Measurements from ENCODE around the gene MDN1.
"Not testable (repeated sequence)": the region's sequence is repeated elsewhere in the genome, so short reads cannot be mapped to it uniquely, and the experiment has no call there.

Gene MDN1

GRCh38 chr6:89734526-89734925 lies 85.1 kb downstream of the MDN1 start:
- no peak overlapping the region for H3K4me3 ChIP-seq (ENCODE audit: low read depth, low read length)
- TF ChIP-seq, protein P1, sequence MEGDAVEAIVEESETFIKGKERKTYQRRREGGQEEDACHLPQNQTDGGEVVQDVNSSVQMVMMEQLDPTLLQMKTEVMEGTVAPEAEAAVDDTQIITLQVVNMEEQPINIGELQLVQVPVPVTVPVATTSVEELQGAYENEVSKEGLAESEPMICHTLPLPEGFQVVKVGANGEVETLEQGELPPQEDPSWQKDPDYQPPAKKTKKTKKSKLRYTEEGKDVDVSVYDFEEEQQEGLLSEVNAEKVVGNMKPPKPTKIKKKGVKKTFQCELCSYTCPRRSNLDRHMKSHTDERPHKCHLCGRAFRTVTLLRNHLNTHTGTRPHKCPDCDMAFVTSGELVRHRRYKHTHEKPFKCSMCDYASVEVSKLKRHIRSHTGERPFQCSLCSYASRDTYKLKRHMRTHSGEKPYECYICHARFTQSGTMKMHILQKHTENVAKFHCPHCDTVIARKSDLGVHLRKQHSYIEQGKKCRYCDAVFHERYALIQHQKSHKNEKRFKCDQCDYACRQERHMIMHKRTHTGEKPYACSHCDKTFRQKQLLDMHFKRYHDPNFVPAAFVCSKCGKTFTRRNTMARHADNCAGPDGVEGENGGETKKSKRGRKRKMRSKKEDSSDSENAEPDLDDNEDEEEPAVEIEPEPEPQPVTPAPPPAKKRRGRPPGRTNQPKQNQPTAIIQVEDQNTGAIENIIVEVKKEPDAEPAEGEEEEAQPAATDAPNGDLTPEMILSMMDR (IDR thresholded peaks at IDR 0.05; ENCODE audit: low read depth, low read length), result no peak

GRCh38 chr6:89731924-89732567 lies 87.5 kb downstream of the MDN1 start:
- no peak overlapping the region for H3K4me3 ChIP-seq (ENCODE audit: low read depth, low read length)
- TF ChIP-seq, protein P1 (IDR thresholded peaks at IDR 0.05; ENCODE audit: low read depth, low read length), result no peak

DNA sequence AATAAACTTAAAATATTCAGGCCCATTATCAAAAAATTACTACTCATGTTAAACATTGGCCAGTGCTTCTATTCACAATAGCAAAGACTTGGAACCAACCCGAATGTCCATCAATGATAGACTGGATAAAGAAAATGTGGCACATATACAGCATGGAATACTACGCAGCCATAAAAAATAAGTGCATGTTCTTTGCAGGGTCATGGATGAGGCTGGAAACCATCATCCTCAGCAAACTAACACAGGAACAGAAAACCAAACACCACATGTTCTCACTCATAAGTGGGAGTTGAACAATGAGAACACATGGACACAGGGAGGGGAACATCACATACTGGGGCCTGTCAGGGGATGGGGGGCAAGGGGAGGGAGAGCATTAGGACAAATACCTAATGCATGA lies 88.3 kb downstream of the MDN1 start:
- not testable (repeated sequence) for H3K4me3 ChIP-seq (ENCODE audit: low read depth, low read length)

- no peak overlapping the region for H3K4me3 ChIP-seq (ENCODE audit: low read depth, low read length)
- TF ChIP-seq, protein P1 (IDR thresholded peaks at IDR 0.05; ENCODE audit: low read depth, low read length), result no peak
These were observed 89.8 kb downstream of the MDN1 start for GRCh38 chr6:89729818-89730217.

GRCh38 chr6:89727501-89727900 lies 92.1 kb downstream of the MDN1 start:
- H3K4me3 ChIP-seq (ENCODE audit: low read depth, low read length), result no peak overlapping the region
- TF ChIP-seq, protein P1 (IDR thresholded peaks at IDR 0.05; ENCODE audit: low read depth, low read length), result no peak

DNA sequence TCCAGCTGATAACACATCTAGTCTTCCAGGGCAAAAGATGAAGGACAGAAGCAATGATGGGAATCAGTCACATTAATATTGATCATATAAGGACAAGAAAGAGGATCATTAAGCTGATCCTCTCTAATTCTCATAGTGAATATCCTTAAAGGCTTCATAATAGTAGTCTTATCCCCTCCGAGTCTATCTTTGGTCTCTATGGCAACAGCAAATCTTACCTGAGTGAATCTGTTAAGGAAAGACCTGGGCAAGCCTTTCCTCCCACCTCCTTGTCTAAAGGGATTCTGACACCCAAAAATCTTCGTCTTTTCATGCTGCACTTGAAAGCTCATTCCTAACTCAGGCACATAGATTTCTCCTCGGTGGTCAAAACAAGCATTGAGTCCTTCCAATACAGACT lies 94.6 kb downstream of the MDN1 start:
- TF ChIP-seq, protein P1 (IDR thresholded peaks at IDR 0.05; ENCODE audit: low read depth, low read length), result no peak
- no peak overlapping the region for H3K4me3 ChIP-seq (ENCODE audit: low read depth, low read length)

GRCh38 chr6:89723046-89723445 lies 96.5 kb downstream of the MDN1 start:
- TF ChIP-seq, protein P1 (IDR thresholded peaks at IDR 0.05; ENCODE audit: low read depth, low read length), result no peak
- H3K4me3 ChIP-seq (ENCODE audit: low read depth, low read length), result no peak overlapping the region

DNA sequence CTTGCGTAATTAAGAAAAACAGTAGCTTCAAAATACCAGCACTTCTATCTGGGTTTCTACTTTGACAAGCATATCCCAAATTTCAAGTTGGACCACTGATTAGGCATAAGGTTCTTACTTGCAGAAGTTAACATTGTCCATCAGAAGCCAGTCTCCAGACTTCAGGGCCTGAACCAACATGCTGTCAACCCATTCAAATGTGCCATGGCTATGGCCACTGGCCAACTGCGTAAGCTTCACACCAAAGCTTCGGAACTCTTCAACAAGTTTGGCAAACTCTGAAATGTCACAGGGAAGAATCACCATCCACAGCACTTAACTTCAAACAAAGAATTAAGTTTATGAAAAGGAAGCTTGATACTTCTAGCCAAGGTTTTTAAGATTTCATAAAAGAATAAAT lies 103.1 kb downstream of the MDN1 start:
- TF ChIP-seq, protein P1 (IDR thresholded peaks at IDR 0.05; ENCODE audit: low read depth, low read length), result no peak
- H3K4me3 ChIP-seq (ENCODE audit: low read depth, low read length), result no peak overlapping the region

Data from WI38 (cell line).